Measurements from ENCODE around the gene FGD2. TPM values are rescaled to one million over a fixed set of nuclear protein-coding genes. Genes with fewer than 3 reads are reported as not detected.
"Not testable (repeated sequence)": the region's sequence is repeated elsewhere in the genome, so short reads cannot be mapped to it uniquely, and the experiment has no call there.

The FGD2 gene
- total RNA-seq, 4 donors from 2014 or later = 2.7 to 9.2 (median 5.2) TPM

GRCh38 chr6:37056439-37057127 lies 51.1 kb downstream of the FGD2 start:
- intact Hi-C loops (cut with DNase I; ENCODE audit: low total_unique reads) = no loop called here
- TF ChIP-seq POLR2A (IDR thresholded peaks at IDR 0.05) = no peak
- TF ChIP-seq, protein P1, sequence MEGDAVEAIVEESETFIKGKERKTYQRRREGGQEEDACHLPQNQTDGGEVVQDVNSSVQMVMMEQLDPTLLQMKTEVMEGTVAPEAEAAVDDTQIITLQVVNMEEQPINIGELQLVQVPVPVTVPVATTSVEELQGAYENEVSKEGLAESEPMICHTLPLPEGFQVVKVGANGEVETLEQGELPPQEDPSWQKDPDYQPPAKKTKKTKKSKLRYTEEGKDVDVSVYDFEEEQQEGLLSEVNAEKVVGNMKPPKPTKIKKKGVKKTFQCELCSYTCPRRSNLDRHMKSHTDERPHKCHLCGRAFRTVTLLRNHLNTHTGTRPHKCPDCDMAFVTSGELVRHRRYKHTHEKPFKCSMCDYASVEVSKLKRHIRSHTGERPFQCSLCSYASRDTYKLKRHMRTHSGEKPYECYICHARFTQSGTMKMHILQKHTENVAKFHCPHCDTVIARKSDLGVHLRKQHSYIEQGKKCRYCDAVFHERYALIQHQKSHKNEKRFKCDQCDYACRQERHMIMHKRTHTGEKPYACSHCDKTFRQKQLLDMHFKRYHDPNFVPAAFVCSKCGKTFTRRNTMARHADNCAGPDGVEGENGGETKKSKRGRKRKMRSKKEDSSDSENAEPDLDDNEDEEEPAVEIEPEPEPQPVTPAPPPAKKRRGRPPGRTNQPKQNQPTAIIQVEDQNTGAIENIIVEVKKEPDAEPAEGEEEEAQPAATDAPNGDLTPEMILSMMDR (IDR thresholded peaks at IDR 0.05) = no peak
- 52 to 55% methylated on average over 15 to 16 of the region's 16 CpGs for WGBS, 2 donors
- peak in 1 of 2 donors; percentile 75 for DNase-seq (ENCODE audit: low spot score in 2 of 2)
- H3K4me3 ChIP-seq (ENCODE audit: low read depth, poor library complexity, severe bottlenecking) = no peak overlapping the region

DNA sequence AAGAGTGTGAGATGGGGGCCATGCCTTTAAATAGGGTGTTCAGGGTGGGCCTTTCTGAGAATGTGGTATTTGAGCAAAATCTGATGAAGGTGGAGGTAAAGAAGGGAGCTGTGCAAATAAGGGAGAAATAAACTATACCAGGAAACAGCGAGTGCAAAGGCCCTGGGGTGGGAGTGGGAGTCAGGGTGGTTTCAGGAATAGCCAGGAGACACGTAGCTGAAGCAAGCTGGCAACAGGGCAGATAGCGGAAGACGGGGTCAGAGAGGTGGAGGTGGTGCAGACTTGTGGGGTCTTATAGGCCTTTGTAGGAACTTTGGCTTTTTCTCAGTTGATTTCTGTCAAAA lies 51.6 kb downstream of the FGD2 start:
- intact Hi-C loops (cut with DNase I; ENCODE audit: low total_unique reads) = no loop called here
- TF ChIP-seq, protein P1 (IDR thresholded peaks at IDR 0.05) = no peak
- TF ChIP-seq POLR2A (IDR thresholded peaks at IDR 0.05) = no peak

GRCh38 chr6:37057678-37058077 lies 52.2 kb downstream of the FGD2 start:
- TF ChIP-seq, protein P1 (IDR thresholded peaks at IDR 0.05) = no peak
- TF ChIP-seq POLR2A (IDR thresholded peaks at IDR 0.05) = no peak
- H3K4me3 ChIP-seq (ENCODE audit: low read depth, poor library complexity, severe bottlenecking) = no peak overlapping the region
- 87% methylated on average over 7 of the region's 7 CpGs for WGBS, 2 donors
- intact Hi-C loops (cut with DNase I; ENCODE audit: low total_unique reads) = no loop called here
- DNase-seq (ENCODE audit: low spot score in 2 of 2) = no peak

More for the DNA sequence above, 51.6 kb downstream of the FGD2 start:
- no peak overlapping the region for H3K4me3 ChIP-seq (ENCODE audit: low read depth, poor library complexity, severe bottlenecking)
- no peak for DNase-seq (ENCODE audit: low spot score in 2 of 2)
- WGBS, 2 donors = 90 to 92% methylated on average over 4 of the region's 4 CpGs

DNA sequence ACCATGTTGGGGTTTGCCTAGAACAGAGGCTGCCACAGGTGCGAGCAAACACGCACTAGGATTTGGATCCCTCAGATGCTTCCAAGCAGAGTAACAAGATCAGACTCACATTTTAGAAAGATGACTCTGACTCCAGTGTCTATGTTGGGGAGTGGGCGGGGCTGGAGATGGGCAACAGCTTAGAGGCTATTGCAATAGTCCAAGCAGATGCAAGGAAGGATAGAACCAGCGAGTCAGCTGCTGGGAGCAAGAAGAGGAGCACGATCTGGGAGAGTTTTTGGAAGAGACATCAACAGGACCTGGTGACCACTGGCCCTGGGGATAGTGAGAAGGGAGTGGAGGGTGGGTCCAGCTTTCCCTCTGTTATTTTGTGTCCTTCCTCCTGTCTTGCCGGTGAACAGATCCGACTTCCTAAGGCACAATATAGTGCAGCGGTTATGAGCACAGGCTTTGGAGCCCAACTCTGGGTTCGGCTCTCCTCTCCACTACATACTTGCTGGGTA lies 52.7 kb downstream of the FGD2 start:
- 81 to 85% methylated on average over 9 of the region's 9 CpGs for WGBS, 2 donors
- DNase-seq (ENCODE audit: low spot score in 2 of 2) = no peak
- TF ChIP-seq POLR2A (IDR thresholded peaks at IDR 0.05) = no peak
- TF ChIP-seq, protein P1 (IDR thresholded peaks at IDR 0.05) = no peak
- no peak overlapping the region for H3K4me3 ChIP-seq (ENCODE audit: low read depth, poor library complexity, severe bottlenecking)
- intact Hi-C loops (cut with DNase I; ENCODE audit: low total_unique reads) = no loop called here

GRCh38 chr6:37058984-37059343 lies 53.5 kb downstream of the FGD2 start:
- DNase-seq (ENCODE audit: low spot score in 2 of 2); H3K4me3 ChIP-seq (ENCODE audit: low read depth, poor library complexity, severe bottlenecking); intact Hi-C loops (cut with DNase I; ENCODE audit: low total_unique reads): not testable (repeated sequence)
- WGBS, 2 donors = 71 to 82% methylated on average over 5 of the region's 5 CpGs

GRCh38 chr6:37059344-37060194 lies 54.1 kb downstream of the FGD2 start:
- TF ChIP-seq POLR2A (IDR thresholded peaks at IDR 0.05) = no peak
- TF ChIP-seq, protein P1 (IDR thresholded peaks at IDR 0.05) = no peak
- WGBS, 2 donors = 30 to 41% methylated on average over 17 to 19 of the region's 19 CpGs
- H3K4me3 ChIP-seq (ENCODE audit: low read depth, poor library complexity, severe bottlenecking) = no peak overlapping the region
- DNase-seq (ENCODE audit: low spot score in 2 of 2) = peak; percentile 64 to 92
- intact Hi-C loops (cut with DNase I; ENCODE audit: low total_unique reads) = no loop called here

Data from lower leg skin (tissue), 4 donors.